GM12878 (cell line): ENCODE data around the gene PSMD8. TPM values are rescaled to one million over a fixed set of nuclear protein-coding genes. Genes with fewer than 3 reads are reported as not detected.

Experiments used
- ATAC-seq: fragments of 200-7000 bp; cut with Tn5 transposase; 3 replicates; pipeline ENCODE4 v1.9.1; 2020; ENCODE audit warnings: mild to moderate bottlenecking, moderate library complexity
- BruUV-seq: library from RNA; stranded (reverse); fragments of 400-500 nt; replicated peaks from 2 replicates; lab custom pipeline; 2021; lab: Mats Ljungman, UMichigan
- CTCF ChIA-PET: fragments of 300-600 bp; sonication (Branson Sonifier 250); formaldehyde crosslinking; extraction: SDS; loops from one replicate; lab custom pipeline; 2021; ENCODE audit warnings: inconsistent platforms; lab: Yijun Ruan, JAX
- POLR2A ChIA-PET: fragments of 350-600 bp; formaldehyde crosslinking; extraction: SDS; loops from one replicate; lab custom pipeline; 2021; ENCODE audit warnings: inconsistent platforms; lab: Charles Lee
- RAD21 ChIA-PET: fragments of 300-600 bp; sonication (Branson Sonifier 250); formaldehyde crosslinking; loops from one replicate; lab custom pipeline; 2023; ENCODE audit warnings: antibody characterized with exemption; ENCODE audit not compliant: unreplicated experiment; lab: Charles Lee
- SMC1A ChIA-PET: fragments of 300-600 bp; sonication (Branson Sonifier 250); formaldehyde crosslinking; loops from one replicate; lab custom pipeline; 2023; ENCODE audit not compliant: unreplicated experiment, uncharacterized antibody; lab: Charles Lee
- DNase-seq: peaks from one replicate; pipeline ENCODE4 v3.0.0-alpha.2; 2011; ENCODE audit warnings: low read depth, low spot score
- FAIRE-seq: peaks from 3 replicates; lab custom pipeline; 2011; peaks lifted over from hg19 to GRCh38; lab: Jason Lieb, UNC
- H2AFZ ChIP-seq: 2 replicates; pipeline ENCODE4 v1.6.0; 2011; ENCODE audit warnings: low read depth, low read length, control low read depth; ENCODE audit not compliant: control insufficient read depth
- H3K27ac ChIP-seq: 2 replicates; pipeline ENCODE4 v1.5.1; 2011; ENCODE audit warnings: control low read depth; ENCODE audit not compliant: control insufficient read depth, insufficient read depth
- H3K27me3 ChIP-seq, 2 experiments: replicated peaks in 1 of 2; 2 replicates each; pipeline versions ENCODE4 v1.6.0 to v1.6.1; 2011; ENCODE audit warnings: low read length in 1 of 2; ENCODE audit not compliant: control insufficient read depth in 2 of 2, insufficient read depth in 2 of 2
- H3K36me3 ChIP-seq, 2 experiments: 2 replicates each; pipeline ENCODE4 v1.5.1; 2011; ENCODE audit warnings: low read length in 1 of 2; ENCODE audit not compliant: control insufficient read depth in 2 of 2, insufficient read depth in 2 of 2
- H3K4me1 ChIP-seq: 2 replicates; pipeline ENCODE4 v1.6.1; 2011; ENCODE audit warnings: mild to moderate bottlenecking, low read length, moderate library complexity, mixed read lengths; ENCODE audit not compliant: control insufficient read depth, insufficient read depth
- H3K4me2 ChIP-seq: 2 replicates; pipeline ENCODE4 v1.6.0; 2011; ENCODE audit warnings: control low read depth; ENCODE audit not compliant: control insufficient read depth, insufficient read depth
- H3K4me3 ChIP-seq: fragments of 200-600 bp; sonication (generic); 2 replicates; pipeline ENCODE4 v1.5.1; 2016
- H3K79me2 ChIP-seq: 2 replicates; pipeline ENCODE4 v1.6.0; 2011; ENCODE audit warnings: low read length; ENCODE audit not compliant: control insufficient read depth, insufficient read depth
- H3K9ac ChIP-seq: 2 replicates; pipeline ENCODE4 v1.8.0; 2011; ENCODE audit warnings: low read length, control low read depth, mixed read lengths; ENCODE audit not compliant: control insufficient read depth, insufficient read depth
- H3K9me3 ChIP-seq: replicated peaks from 3 replicates; pipeline ENCODE4 v1.5.1; 2011; ENCODE audit warnings: mild to moderate bottlenecking, low read length; ENCODE audit not compliant: control insufficient read depth, insufficient read depth
- H4K20me1 ChIP-seq: 2 replicates; pipeline ENCODE4 v1.6.0; 2011; ENCODE audit not compliant: control insufficient read depth, insufficient read depth
- ASH2L ChIP-seq: fragments of 300-600, 200-600 bp; sonication (generic); IDR thresholded peaks from 2 replicates; pipeline ENCODE4 v1.6.1; 2017; ENCODE audit warnings: low read depth, mild to moderate bottlenecking, borderline replicate concordance
- ATF2 ChIP-seq: IDR thresholded peaks from 2 replicates; pipeline ENCODE4 v1.6.1; 2012; ENCODE audit warnings: low read length, inconsistent platforms
- CHD2 ChIP-seq: IDR thresholded peaks from 2 replicates; pipeline ENCODE4 v1.6.1; 2011; ENCODE audit warnings: low read depth, low read length, improper control_type of control experiment, borderline replicate concordance
- E2F8 ChIP-seq: fragments of 450-650 bp; IDR thresholded peaks from 2 replicates; pipeline ENCODE4 v1.6.1; 2018; ENCODE audit warnings: mild to moderate bottlenecking, low read depth, moderate library complexity; ENCODE audit not compliant: partially characterized antibody
- PRDM15 ChIP-seq: fragments of 450-650 bp; formaldehyde crosslinking; IDR thresholded peaks from 2 replicates; pipeline ENCODE4 v1.4.0; 2020; ENCODE audit warnings: mild to moderate bottlenecking, moderate library complexity
- WGBS: methylation state at CpG from one replicate; pipeline ENCODE4 v1.1.6; 2016; ENCODE audit warnings: low lambda C conversion rate; ENCODE audit not compliant: insufficient replicate concordance, insufficient coverage; ENCODE audit errors: missing lambda C conversion rate; 5-methylcytosine and 5-hydroxymethylcytosine counted together
- in situ Hi-C: fragments of 300-500 bp; cut with MboI; formaldehyde crosslinking; loops from 9 replicates; pipeline ENCODE4 v1.14.3; 2018; ENCODE audit warnings: mixed read lengths
- intact Hi-C: fragments of 100-400 bp; cut with micrococcal nuclease; formaldehyde crosslinking; loops from one replicate; pipeline ENCODE4 v1.14.2; 2022; ENCODE audit not compliant: unreplicated experiment
- polyA plus RNA-seq, 11 experiments: library from polyadenylated mRNA; depleted of rRNA in 4 of 11; unstranded in 6 of 11; stranded (reverse) in 5 of 11; fragments of >200 nt; fragmentation: Nextera tagmentation in 4 of 11; fragmentation: Illumina TruSeq in 1 of 11; extraction: Ambion mirVana in 4 of 11; extraction: Trizol in 1 of 11; gene quantifications; 1 replicate in 1 of 11; 2 replicates in 10 of 11; pipeline versions ENCODE4 v1.2.1 to v1.2.3, GENCODE V29; 2011 to 2016; ENCODE audit warnings: inconsistent platforms in 2 of 11, missing spikeins in 2 of 11, low read depth in 1 of 11
- total RNA-seq, 4 experiments: library from RNA; depleted of rRNA in 3 of 4; stranded (reverse); fragments of >200 nt in 3 of 4; fragmentation: Illumina TruSeq in 1 of 4; extraction: Trizol in 1 of 4; gene quantifications; 2 replicates each; pipeline versions ENCODE4 v1.2.1 to v1.2.3, GENCODE V29; 2013 to 2021

The PSMD8 gene
- total and polyA plus RNA-seq, 10 of the 15 experiments (the other 5 are each of a cell fraction or from before 2014, with no cell fraction given): 81.2 to 409 (median 268) TPM

- TF ChIP-seq ASH2L (no peak), ATF2 (no peak), CHD2 (no peak)
These were observed 21.8 kb upstream of the PSMD8 start (continued) for GRCh38 chr19:38352611-38353010.

GRCh38 chr19:38355728-38356725 is 18.3 kb upstream of the PSMD8 start:
- DNase-seq: no peak
- no peak overlapping the region for H3K9ac ChIP-seq
- no peaks in the 10 kb centered on the region; a peak in 2 of 4 replicates for H3K27me3 ChIP-seq
- H3K27ac ChIP-seq: no peak overlapping the region
- SMC1A ChIA-PET: no interaction called here
- WGBS: 47% methylated on average over 16 of the region's 16 CpGs
- CTCF ChIA-PET: no interaction called here
- RAD21 ChIA-PET: no interaction called here
- H2AFZ ChIP-seq: no peak overlapping the region
- H3K36me3 ChIP-seq: no peaks in the 10 kb centered on the region
- no peak for TF ChIP-seq E2F8
- no peak for TF ChIP-seq PRDM15 (CRISPR knock-in tag)
- no peaks in the 10 kb centered on the region for H3K9me3 ChIP-seq
- POLR2A ChIA-PET: no interaction called here
- ATAC-seq: no peak
- H4K20me1 ChIP-seq: no peaks in the 10 kb centered on the region
- no peak overlapping the region for H3K4me3 ChIP-seq
- intact Hi-C loops (no loop called here), in situ Hi-C loops (no loop called here)
- no peak for FAIRE-seq
- no TSS peak for BruUV-seq
- no peak overlapping the region for H3K4me2 ChIP-seq
- H3K79me2 ChIP-seq: no peaks in the 10 kb centered on the region
- H3K4me1 ChIP-seq: no peaks in the 10 kb centered on the region
